ENCODE data around the gene EIF1AX. TPM values are rescaled to one million over a fixed set of nuclear protein-coding genes. Genes with fewer than 3 reads are reported as not detected.
"Not testable (repeated sequence)": the region's sequence is repeated elsewhere in the genome, so short reads cannot be mapped to it uniquely, and the experiment has no call there.

The EIF1AX gene
- total RNA-seq, 4 donors from 2014 or later, result 41.5 to 56.8 (median 45.2) TPM

- Histone ChIP-seq H3K9me3 (no peaks in the 10 kb centered on the region), H3K27me3 (no peaks in the 10 kb centered on the region), H3K27ac (no peak overlapping the region), H3K4me3 (no peak overlapping the region), H3K4me1 (peaks cover 6% of the 10 kb centered on the region), H3K36me3 (peaks cover 18% of the 10 kb centered on the region)
- TF ChIP-seq CTCF (IDR thresholded peaks at IDR 0.05) (no peak), EP300 (IDR thresholded peaks at IDR 0.05) (no peak), POLR2AphosphoS5 (IDR thresholded peaks at IDR 0.05) (no peak), POLR2A (IDR thresholded peaks at IDR 0.05) (no peak)
- DNase-seq (ENCODE audit: low spot score in 2 of 2), result no peak
- 55% methylated on average over 4 of the region's 4 CpGs for WGBS
Measured at GRCh38 chrX:20128670-20129069, 13.0 kb downstream of the EIF1AX start.

- H3K27me3 ChIP-seq; H3K27ac ChIP-seq; DNase-seq (ENCODE audit: low spot score in 2 of 2); H3K4me3 ChIP-seq; H3K9me3 ChIP-seq; H3K4me1 ChIP-seq: not testable (repeated sequence)
- 6% methylated on average over 3 of the region's 3 CpGs for WGBS
- H3K36me3 ChIP-seq, result peaks cover 18% of the 10 kb centered on the region
Measured at GRCh38 chrX:20127440-20127839, 14.2 kb downstream of the EIF1AX start.

GRCh38 chrX:20126833-20127232 lies 14.8 kb downstream of the EIF1AX start:
- not testable (repeated sequence) for H3K9me3 ChIP-seq; H3K27me3 ChIP-seq; H3K4me1 ChIP-seq; H3K27ac ChIP-seq; DNase-seq (ENCODE audit: low spot score in 2 of 2); H3K4me3 ChIP-seq
- WGBS, result 56% methylated on average over 1 of the region's 1 CpG
- H3K36me3 ChIP-seq, result peaks cover 18% of the 10 kb centered on the region

- DNase-seq (ENCODE audit: low spot score in 2 of 2), result no peak
- TF ChIP-seq CTCF (IDR thresholded peaks at IDR 0.05) (no peak), POLR2A (IDR thresholded peaks at IDR 0.05) (no peak), EP300 (IDR thresholded peaks at IDR 0.05) (no peak), POLR2AphosphoS5 (IDR thresholded peaks at IDR 0.05) (no peak)
- H3K4me1 ChIP-seq, result peaks cover 6% of the 10 kb centered on the region
- H3K27me3 ChIP-seq, result no peaks in the 10 kb centered on the region
- no peaks in the 10 kb centered on the region for H3K9me3 ChIP-seq
- H3K27ac ChIP-seq, result no peak overlapping the region
- no peak overlapping the region for H3K4me3 ChIP-seq
- H3K36me3 ChIP-seq, result peaks cover 5% of the 10 kb centered on the region
Measured at GRCh38 chrX:20124964-20125363, 16.7 kb downstream of the EIF1AX start.

- no peak for DNase-seq (ENCODE audit: low spot score in 2 of 2)
- no peaks in the 10 kb centered on the region for H3K9me3 ChIP-seq
- H3K4me3 ChIP-seq, result no peak overlapping the region
- peaks cover 16% of the 10 kb centered on the region for H3K27me3 ChIP-seq
- H3K27ac ChIP-seq, result no peak overlapping the region
- WGBS, result 39% methylated on average over 12 of the region's 12 CpGs
- H3K36me3 ChIP-seq, result no peaks in the 10 kb centered on the region
- peaks cover 11% of the 10 kb centered on the region for H3K4me1 ChIP-seq
- no peak for TF ChIP-seq EP300 (IDR thresholded peaks at IDR 0.05)
- TF ChIP-seq POLR2AphosphoS5 (IDR thresholded peaks at IDR 0.05), result no peak
- TF ChIP-seq POLR2A (IDR thresholded peaks at IDR 0.05), result no peak
- no peak for TF ChIP-seq CTCF (IDR thresholded peaks at IDR 0.05)
Measured at GRCh38 chrX:20118065-20118824, 23.4 kb downstream of the EIF1AX start.

- H3K9me3 ChIP-seq, result no peaks in the 10 kb centered on the region
- TF ChIP-seq POLR2AphosphoS5 (IDR thresholded peaks at IDR 0.05) (no peak), CTCF (IDR thresholded peaks at IDR 0.05) (no peak), POLR2A (IDR thresholded peaks at IDR 0.05) (no peak), EP300 (IDR thresholded peaks at IDR 0.05) (no peak)
- H3K4me1 ChIP-seq, result peaks cover 11% of the 10 kb centered on the region
- DNase-seq (ENCODE audit: low spot score in 2 of 2), result no peak
- no peaks in the 10 kb centered on the region for H3K36me3 ChIP-seq
- H3K27me3 ChIP-seq, result peaks cover 16% of the 10 kb centered on the region
- H3K4me3 ChIP-seq, result peak within 1 kb of the TSS; percentile 41
- 32% methylated on average over 27 of the region's 91 CpGs for WGBS
- H3K27ac ChIP-seq, result no peak within 1 kb of the TSS
Measured at GRCh38 chrX:20116577-20117240, 24.9 kb downstream of the EIF1AX start, which contains the start of gene MAP7D2. Gene MAP7D2, minus strand, starts transcription at chrX:20116907. Its CDS starts 28 bp downstream, at chrX:20116879.

All from suprapubic skin (tissue), 4 donors.